Activated naive CD4-positive, alpha-beta T cell treated with anti-CD3 and anti-CD28 coated beads, Interleukin-2, amount 50 U/mL, for 16 hours (primary cell): Measurements from ENCODE around the gene PRR35.

Experiments
- DNase-seq: peaks from one replicate; pipeline ENCODE4 v3.0.0-alpha.2; 2020

PRR35 gene

GRCh38 chr16:528111-529011, 31.8 kb upstream of the PRR35 start:
- DNase-seq, result peak; percentile 28

- DNase-seq, result no peak
These were observed 31.1 kb upstream of the PRR35 start for GRCh38 chr16:529012-529575.

GRCh38 chr16:530111-530817, 29.9 kb upstream of the PRR35 start:
- DNase-seq, result no peak

- DNase-seq, result no peak
These were observed 28.6 kb upstream of the PRR35 start for GRCh38 chr16:531494-532125.

DNA sequence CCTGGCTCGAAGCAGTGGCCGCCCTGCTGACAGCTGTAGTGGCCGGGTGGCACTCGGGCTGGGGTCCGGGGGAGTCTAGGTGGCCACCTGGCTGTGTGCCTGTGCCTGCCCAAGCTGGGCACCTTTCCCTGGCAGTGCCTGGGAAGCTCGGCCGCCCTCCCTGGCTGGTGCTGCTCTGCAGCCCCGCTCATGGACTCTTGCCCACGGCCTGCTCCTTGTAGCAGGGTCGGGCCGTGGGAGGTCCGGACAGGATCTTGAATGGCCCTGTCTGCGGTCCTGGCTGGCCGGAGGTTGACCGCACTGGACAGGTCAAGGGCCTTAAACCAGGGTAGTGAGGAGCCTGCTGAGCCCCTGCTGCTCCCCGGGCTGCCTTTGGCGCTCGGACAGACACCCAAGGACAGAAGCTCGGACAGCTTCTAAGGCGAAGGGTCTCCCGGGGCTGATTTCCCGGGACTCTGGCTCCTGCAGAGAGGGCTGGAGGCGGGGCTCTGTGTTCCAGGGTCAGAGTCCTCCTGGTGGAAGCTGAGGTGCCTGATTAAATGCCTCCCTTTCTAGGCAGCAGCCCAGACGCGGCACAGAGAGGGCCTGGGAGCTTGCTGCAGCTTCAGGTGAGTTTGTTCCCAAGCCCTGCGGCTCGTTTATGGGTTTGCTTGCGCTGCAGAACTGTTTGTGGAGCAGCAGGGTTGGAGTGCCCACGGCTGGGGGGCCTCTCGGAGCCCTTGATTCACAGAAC, 26.6 kb upstream of the PRR35 start:
- no peak for DNase-seq

DNA sequence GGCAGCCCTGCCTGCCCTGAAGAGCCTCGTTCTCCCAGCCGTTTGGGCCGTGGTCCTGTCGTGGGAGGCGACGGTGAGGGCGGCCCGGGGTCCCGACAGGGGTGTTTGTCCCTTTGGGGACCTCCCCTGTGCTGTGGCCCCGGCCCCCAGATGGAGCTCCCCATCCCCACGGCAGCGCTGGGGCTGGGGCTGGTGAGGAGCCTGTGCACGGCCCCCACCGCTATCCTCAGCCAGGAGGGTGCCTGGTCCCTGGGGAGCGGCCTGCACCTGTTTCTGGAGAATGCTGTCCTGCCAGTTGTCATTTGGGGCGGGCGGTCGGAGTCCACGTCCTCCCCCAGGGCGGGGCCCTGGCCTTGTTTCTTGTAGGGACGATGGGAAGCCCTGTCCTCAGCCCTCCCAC, 26.1 kb upstream of the PRR35 start:
- no peak for DNase-seq

GRCh38 chr16:534856-535445, 25.2 kb upstream of the PRR35 start:
- DNase-seq, result no peak

DNA sequence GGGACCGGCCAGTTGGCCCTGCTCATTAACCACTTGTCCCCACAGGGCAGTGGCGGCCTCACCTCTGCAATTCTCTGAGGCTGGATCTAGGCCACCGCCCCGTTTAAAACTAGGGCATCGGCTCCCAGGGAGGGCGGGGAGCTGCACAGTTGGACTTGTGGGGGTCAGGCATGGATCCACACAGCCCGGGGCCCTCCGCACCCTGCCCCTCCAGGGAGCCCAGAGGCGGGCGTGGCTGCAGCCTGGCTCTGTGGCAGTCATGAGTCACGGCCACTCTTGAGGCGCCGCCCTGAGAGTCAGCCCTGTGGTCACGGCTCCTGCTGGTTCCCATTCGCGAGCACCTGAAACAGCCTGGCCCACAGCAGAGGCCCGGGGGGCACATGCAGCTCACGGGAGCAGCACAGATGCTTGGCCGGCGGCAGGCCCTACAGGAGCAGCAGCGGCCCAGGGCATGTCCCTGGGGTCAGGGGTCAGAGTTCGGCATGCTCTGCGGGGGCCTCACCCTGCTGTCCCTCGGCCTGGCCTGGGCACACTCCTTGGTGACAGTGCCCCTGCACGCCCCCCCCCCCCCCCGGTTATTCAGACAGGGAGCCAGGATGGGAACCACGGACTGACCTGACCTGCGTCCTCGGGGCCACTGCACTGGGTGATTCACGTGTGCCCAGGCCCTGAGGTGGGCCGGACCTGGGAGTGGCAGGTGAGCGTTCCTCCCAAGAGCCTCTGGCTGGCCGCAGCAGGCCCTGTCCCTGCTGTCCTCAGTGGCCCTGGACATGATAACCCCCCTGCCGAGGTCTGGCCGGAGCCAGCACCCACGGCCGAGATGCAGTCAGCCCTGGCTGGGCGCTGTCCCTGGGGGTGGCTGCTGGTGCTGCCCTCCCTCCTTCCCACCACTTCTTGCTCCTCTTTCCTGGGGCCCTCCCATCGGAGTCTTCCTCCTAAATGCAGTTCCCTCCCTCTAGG, 24.5 kb upstream of the PRR35 start:
- DNase-seq, result no peak

GRCh38 chr16:536746-537145, 23.4 kb upstream of the PRR35 start:
- DNase-seq, result no peak

DNA sequence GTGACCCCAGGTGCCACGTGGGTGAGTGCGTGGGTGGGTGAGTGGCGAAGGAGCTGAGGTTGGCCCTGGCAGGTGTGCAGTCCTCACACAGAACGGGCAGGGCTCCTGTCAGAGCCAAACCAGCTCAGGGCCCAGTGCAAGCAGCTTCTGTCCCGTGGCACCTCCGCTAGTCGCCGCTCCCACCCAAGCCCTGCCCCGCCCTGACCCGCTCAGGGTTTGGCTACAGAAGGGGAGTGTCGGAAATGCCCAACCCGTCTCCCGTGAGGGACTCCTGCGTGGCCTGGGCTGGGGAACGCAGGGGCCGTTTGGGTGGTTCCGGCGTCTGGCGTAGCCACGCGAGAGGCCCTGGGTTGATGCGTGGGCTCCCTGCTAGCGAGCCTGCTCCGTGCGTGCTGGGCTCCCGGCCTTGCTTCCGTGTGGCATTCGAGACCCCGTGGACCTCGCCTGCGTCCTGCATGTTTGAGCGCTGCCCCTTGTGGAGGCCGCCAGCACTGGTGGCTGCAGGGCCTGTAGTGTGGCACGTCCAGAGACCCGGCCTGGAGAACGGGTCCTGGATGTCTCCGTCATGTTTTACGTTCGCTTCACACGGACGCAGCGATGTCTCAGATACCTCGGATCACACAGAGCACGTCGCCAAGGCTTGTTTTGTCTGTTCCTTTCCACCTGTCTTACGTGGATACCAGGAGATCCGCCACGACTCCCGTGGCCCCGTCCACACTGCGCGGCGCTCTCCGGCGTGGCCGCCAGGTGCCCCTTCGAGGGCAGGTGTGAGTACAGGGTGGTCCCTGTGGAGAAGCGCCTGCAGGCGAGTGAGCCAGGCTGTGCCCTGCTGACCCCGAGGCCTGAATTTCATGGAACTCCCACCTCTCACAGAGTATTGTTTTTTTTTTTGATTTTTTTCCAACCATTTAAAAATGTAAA, 22.5 kb upstream of the PRR35 start:
- DNase-seq, result no peak

DNA sequence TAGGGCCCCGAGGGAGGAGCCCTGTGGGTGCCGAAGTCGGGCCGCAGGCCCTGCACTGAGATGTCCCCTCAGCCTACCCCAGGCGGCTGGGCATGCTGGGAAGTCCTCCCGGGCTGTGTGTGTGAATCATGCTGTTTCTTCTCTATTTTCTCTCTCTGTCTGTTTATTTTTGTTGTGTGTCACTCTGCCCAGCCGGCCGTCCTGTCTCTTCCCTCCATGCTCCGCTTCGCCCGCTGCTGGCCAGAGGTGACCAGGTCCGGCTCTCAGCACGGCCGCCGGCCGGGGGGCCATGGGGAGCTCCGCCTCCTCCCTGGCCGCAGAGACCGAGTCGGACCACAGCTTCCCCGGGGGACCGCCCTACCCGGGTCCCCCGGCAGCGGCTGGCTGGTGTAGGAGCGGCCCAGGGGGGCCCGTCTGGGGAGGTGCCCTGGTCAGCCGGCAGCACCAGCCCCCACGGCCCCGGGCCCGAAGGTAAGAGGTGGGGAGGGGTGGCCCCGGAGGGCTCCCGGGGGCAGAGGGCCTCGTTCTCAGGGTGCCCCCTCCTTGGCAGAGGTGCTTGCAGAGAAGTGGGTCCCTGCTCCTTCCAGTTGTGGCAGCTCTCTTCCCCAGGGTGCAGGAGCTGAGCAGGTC, 20.2 kb upstream of the PRR35 start:
- DNase-seq, result no peak

DNA sequence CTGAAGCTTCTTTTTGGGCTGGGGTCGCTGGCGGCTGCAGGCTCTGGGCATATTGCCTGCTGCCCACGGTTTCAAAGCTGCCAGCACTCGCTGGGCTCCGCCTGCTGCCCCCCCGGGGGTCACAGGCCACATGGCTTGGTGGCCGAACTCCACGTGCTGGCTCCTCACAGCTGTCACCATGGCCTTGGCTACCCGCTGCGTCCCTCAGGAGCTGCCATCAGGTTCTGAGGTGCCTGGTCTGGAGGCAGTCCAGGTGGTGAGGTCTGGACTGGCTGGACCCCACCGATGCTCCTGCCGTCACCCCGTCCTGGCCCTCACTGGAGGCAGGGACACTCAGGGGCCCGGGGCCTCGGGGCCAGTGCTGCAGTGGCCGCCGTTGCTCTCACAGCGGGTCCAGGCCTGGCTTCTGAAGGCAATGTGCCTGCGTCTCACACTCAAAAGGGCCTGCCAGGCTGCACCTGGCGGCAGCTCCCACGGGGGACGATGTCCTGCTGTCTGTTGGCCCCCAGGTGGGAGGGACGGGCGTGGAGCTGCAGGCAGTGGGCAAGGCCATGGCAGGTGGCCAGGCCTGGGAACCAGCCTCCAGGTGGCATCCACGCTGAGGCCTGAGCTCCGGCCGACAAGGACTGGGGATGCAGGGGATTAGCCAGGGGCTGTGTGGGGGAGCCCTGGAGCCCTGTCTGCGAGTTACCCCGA, 19.4 kb upstream of the PRR35 start:
- DNase-seq, result no peak

DNA sequence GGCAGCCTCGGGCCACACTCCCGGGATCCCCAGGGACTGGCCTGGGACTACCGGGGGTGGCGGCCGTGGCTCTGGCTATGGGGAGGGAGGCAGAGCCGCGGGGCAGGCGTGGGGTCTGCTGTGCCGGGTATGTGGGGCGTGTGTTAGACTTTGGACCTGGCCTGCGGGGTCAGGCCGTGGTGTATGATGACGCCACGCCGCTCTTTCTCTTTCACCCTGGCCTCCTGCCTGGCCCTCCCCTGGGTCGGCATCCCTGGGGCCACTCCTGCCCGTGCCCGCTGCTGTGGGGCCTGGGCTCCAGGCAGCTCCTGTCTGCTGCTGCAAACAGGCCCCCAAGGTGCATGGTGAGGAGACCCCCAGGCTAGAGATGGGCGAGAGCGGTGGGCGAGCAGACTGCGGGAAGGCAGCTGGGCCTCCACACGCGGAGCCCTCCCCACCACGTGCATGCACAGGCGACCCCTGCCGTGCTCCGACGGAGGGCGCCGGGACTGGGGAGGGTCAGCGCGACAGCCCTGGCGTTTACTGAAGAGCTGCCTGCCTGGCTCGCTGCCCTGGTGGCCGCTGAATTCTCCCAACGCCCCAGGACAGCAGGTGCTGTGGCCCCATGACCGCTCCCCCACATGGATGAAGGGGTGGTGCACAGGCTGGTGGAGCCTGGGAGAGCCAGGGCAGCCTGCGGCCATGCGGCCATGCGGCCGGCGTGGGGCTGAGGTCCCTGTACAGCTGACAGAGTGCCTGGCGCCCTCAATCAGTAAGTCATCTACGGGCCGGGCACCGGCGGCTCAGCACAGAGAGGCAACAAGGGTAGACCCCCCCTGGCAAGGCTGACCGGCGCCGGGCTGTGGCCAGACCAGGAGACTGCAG, 16.7 kb upstream of the PRR35 start:
- DNase-seq, result no peak

GRCh38 chr16:544517-544916, 15.7 kb upstream of the PRR35 start:
- no peak for DNase-seq

DNA sequence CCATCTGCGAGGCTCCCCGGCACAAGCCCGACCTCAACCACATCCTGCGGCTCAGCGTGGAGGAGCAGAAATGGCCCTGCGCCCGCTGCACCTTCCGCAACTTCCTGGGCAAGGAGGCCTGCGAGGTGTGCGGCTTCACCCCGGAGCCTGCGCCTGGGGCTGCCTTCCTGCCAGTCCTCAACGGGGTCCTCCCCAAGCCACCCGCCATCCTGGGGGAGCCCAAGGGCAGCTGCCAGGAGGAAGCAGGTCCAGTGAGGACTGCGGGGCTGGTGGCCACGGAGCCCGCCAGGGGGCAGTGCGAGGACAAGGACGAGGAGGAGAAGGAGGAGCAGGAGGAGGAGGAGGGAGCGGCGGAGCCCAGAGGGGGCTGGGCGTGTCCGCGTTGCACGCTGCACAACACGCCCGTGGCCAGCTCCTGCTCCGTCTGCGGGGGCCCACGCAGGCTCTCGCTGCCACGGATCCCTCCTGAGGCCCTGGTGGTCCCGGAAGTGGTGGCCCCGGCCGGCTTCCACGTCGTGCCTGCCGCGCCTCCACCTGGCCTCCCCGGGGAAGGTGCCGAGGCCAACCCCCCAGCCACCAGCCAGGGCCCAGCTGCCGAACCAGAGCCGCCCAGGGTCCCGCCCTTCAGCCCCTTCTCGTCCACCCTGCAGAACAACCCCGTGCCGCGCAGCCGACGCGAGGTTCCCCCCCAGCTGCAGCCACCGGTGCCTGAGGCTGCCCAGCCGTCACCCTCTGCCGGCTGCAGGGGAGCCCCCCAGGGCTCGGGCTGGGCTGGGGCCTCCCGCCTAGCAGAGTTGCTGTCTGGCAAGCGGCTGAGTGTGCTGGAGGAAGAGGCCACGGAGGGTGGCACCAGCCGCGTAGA, 13.1 kb upstream of the PRR35 start:
- peak; percentile 53 for DNase-seq

DNA sequence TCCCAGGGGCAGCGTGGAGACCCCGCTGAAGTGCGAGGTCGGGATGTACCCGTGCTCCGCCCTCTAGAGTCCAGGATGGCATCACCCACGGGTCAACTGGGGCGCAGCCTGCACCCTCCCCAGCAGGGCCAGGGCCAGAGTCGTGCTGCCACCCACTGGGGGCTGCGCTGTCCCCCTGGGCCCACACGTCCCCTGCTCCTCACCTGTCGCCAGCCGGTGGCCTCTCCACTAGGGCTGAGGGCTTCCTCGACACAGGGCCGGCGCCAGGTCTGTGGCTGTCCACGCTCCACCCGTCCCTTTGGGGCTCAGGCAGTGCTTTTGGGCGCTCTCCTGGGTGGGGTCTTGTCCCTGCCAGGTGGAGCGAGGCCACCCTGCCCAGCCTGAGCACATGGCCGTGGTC, 11.6 kb upstream of the PRR35 start:
- DNase-seq, result no peak
